Spinal cord (tissue), 10 donors: Measurements from ENCODE around the gene DISC1. TPM values are rescaled to one million over a fixed set of nuclear protein-coding genes. Genes with fewer than 3 reads are reported as not detected.
A peak's percentile ranks its signal among the peaks of the same experiment; 100 is the strongest.

Source experiments
- DNase-seq, 6 donors: peaks; one replicate each; pipeline versions ENCODE4 v3.0.0 to v3.0.0-alpha.2; 2013 to 2015; ENCODE audit warnings: low spot score in 6 of 6, low read depth in 4 of 6
- H3K27ac ChIP-seq: one replicate; pipeline ENCODE4 v1.5.1; 2013; ENCODE audit warnings: low read depth, low read length, control low read depth
- H3K27me3 ChIP-seq: one replicate; pipeline ENCODE4 v1.6.1; 2013; ENCODE audit warnings: low read length; ENCODE audit not compliant: control insufficient read depth, insufficient read depth
- H3K36me3 ChIP-seq: one replicate; pipeline ENCODE4 v1.6.1; 2013; ENCODE audit warnings: low read length; ENCODE audit not compliant: control insufficient read depth, insufficient read depth
- H3K4me1 ChIP-seq: one replicate; pipeline ENCODE4 v1.6.1; 2013; ENCODE audit warnings: low read length; ENCODE audit not compliant: control insufficient read depth, insufficient read depth
- H3K4me3 ChIP-seq: one replicate; pipeline ENCODE4 v1.5.1; 2013; ENCODE audit warnings: low read depth, low read length, control low read depth
- H3K9me3 ChIP-seq: one replicate; pipeline ENCODE4 v1.6.1; 2013; ENCODE audit warnings: low read length; ENCODE audit not compliant: control insufficient read depth, insufficient read depth
- WGBS: methylation state at CpG from one replicate; pipeline ENCODE4 v1.1.5; 2013; ENCODE audit warnings: missing lambda C conversion rate; ENCODE audit not compliant: insufficient coverage; 5-methylcytosine and 5-hydroxymethylcytosine counted together
- polyA plus RNA-seq, 2 donors: library from polyadenylated mRNA; unstranded; fragments of 120-200 nt; gene quantifications; one replicate each; pipeline ENCODE4 v1.2.1, GENCODE V29; 2013; ENCODE audit not compliant: insufficient read length in 2 of 2
- total RNA-seq, 2 donors: library from RNA; depleted of rRNA in 1 of 2; stranded (reverse); fragments of 120-200 nt in 1 of 2; fragments of >200 nt in 1 of 2; gene quantifications; one replicate each; pipeline versions ENCODE4 v1.2.3 to v1.2.4, GENCODE V29; 2013 to 2014
- donor health status: healthy.

Gene DISC1
- total and polyA plus RNA-seq, 4 donors: 8.3 to 22.1 (median 13.7) TPM

DNA sequence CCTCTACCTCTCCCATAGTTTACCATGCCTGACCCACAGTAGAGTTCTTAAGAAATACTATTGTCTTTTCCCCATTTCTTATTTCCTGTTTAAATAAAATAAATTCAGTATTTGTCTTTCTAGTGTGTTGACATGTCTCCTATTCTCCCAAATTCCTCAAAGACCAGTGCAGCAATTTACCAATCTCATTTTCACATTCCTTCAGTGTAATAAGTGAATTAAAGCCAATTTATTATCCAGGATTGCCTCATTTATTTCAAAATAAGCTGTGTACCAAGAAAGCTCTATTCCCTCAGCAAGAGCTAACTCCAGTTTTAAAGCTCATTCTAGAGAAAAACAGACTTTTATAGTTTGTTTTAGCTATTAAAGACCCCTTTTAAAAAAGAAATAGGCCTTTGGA lies 49.9 kb downstream of the DISC1 start:
- H3K36me3 ChIP-seq: no peaks in the 10 kb centered on the region
- peak overlapping the region; percentile 1 for H3K27ac ChIP-seq
- H3K4me1 ChIP-seq: peaks cover 9% of the 10 kb centered on the region
- H3K9me3 ChIP-seq: no peaks in the 10 kb centered on the region
- no peaks in the 10 kb centered on the region for H3K27me3 ChIP-seq
- DNase-seq: peak in 1 of 6 donors; percentile 70
- no peak overlapping the region for H3K4me3 ChIP-seq

- Histone ChIP-seq H3K27me3 (no peaks in the 10 kb centered on the region), H3K4me1 (peaks cover 9% of the 10 kb centered on the region), H3K4me3 (no peak overlapping the region), H3K27ac (no peak overlapping the region), H3K9me3 (no peaks in the 10 kb centered on the region), H3K36me3 (no peaks in the 10 kb centered on the region)
- WGBS: 100% methylated on average over 5 of the region's 10 CpGs
- no peak for DNase-seq
These were observed 50.9 kb downstream of the DISC1 start for GRCh38 chr1:231677442-231677841.

DNA sequence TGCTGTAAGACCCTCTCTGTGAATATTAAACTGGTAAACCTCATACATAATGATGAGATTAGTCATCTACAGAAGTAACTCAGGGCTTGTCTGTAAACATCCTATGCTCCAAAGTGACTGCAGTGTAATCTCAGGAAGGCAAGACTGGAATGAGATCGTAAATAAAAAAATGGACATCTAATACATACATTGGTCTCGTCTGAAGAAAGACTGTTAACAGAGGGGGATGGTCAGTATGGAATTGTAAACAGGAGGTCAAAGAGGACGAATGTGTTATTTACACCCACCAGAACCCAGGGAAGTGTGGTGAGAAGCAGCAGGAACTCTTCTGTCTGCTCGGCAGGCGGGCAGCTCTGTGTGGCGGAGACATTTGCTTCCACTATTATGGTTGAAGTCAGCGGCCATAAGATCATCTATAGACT lies 51.4 kb downstream of the DISC1 start:
- 90% methylated on average over 2 of the region's 7 CpGs for WGBS
- Histone ChIP-seq H3K27ac (no peak overlapping the region), H3K4me3 (no peak overlapping the region), H3K36me3 (no peaks in the 10 kb centered on the region), H3K27me3 (no peaks in the 10 kb centered on the region), H3K9me3 (no peaks in the 10 kb centered on the region), H3K4me1 (peaks cover 9% of the 10 kb centered on the region)
- no peak for DNase-seq

GRCh38 chr1:231679109-231679508 lies 52.5 kb downstream of the DISC1 start:
- Histone ChIP-seq H3K36me3 (no peaks in the 10 kb centered on the region), H3K4me3 (no peak overlapping the region), H3K4me1 (peaks cover 16% of the 10 kb centered on the region), H3K27ac (no peak overlapping the region), H3K9me3 (no peaks in the 10 kb centered on the region), H3K27me3 (no peaks in the 10 kb centered on the region)
- peak in 1 of 6 donors; percentile 67 for DNase-seq
- WGBS: 25% methylated on average over 2 of the region's 2 CpGs

- H3K36me3 ChIP-seq: no peaks in the 10 kb centered on the region
- WGBS: 76% methylated on average over 2 of the region's 3 CpGs
- peak in 1 of 6 donors; percentile 68 for DNase-seq
These were observed 54.4 kb downstream of the DISC1 start for GRCh38 chr1:231681006-231681405.

GRCh38 chr1:231682779-231683178 lies 56.2 kb downstream of the DISC1 start:
- Histone ChIP-seq H3K4me3 (no peak overlapping the region), H3K27me3 (no peaks in the 10 kb centered on the region), H3K9me3 (peaks cover 4% of the 10 kb centered on the region), H3K27ac (no peak overlapping the region), H3K4me1 (peaks cover 20% of the 10 kb centered on the region), H3K36me3 (no peaks in the 10 kb centered on the region)
- no peak for DNase-seq
- WGBS: 89% methylated on average over 2 of the region's 3 CpGs

More at GRCh38 chr1:231681006-231681405, 54.4 kb downstream of the DISC1 start:
- peaks cover 20% of the 10 kb centered on the region for H3K4me1 ChIP-seq
- H3K27ac ChIP-seq: no peak overlapping the region
- no peak overlapping the region for H3K4me3 ChIP-seq
- no peaks in the 10 kb centered on the region for H3K9me3 ChIP-seq
- no peaks in the 10 kb centered on the region for H3K27me3 ChIP-seq

DNA sequence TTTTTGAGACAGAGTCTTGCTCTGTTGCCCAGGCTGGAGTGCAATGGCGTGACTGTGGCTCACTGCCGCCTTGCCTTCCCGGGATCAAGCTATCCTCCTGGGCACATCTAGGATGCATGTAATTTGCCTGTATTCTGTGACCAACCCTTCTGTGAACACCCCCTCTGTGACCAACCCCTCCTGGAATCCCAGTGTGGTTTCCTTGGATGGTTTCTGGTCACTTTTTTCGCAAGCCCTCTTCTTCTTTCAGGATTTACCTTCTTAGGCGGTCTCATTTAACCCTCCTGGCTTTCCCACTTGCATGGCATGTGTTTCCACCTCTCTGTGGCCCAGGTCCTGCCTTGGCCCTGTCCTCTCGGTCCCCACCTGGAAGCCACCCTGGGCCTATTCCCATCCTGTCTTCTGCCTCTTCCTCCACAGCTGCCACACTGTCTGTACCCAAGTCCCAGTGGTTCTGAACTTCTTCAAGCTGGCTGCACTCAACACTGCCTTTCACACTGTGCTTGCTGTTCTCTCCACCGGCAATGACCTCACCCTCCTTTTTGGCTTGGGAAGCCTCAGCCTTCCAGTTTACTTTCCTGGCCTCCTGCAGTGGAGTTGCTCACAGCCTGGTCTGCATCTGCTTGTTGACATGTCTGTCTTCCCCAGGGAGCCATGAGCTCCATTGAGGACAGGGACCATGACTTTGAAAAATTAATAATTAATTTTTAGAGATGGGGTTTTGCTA lies 57.0 kb downstream of the DISC1 start:
- WGBS: 81% methylated on average over 5 of the region's 7 CpGs
- no peak for DNase-seq
- Histone ChIP-seq H3K36me3 (no peaks in the 10 kb centered on the region), H3K9me3 (peaks cover 4% of the 10 kb centered on the region), H3K27ac (peak overlapping the region; percentile 27), H3K4me1 (peaks cover 20% of the 10 kb centered on the region), H3K4me3 (no peak overlapping the region), H3K27me3 (no peaks in the 10 kb centered on the region)

- 23% methylated on average over 6 of the region's 15 CpGs for WGBS
- DNase-seq: peak in 1 of 6 donors; percentile 71
- no peaks in the 10 kb centered on the region for H3K36me3 ChIP-seq
- H3K27me3 ChIP-seq: no peaks in the 10 kb centered on the region
- H3K27ac ChIP-seq: peak overlapping the region; percentile 69
- H3K9me3 ChIP-seq: peaks cover 4% of the 10 kb centered on the region
- H3K4me1 ChIP-seq: peaks cover 16% of the 10 kb centered on the region
- no peak overlapping the region for H3K4me3 ChIP-seq
These were observed 58.0 kb downstream of the DISC1 start for GRCh38 chr1:231684356-231685244.

- Histone ChIP-seq H3K4me1 (peaks cover 20% of the 10 kb centered on the region), H3K36me3 (no peaks in the 10 kb centered on the region), H3K9me3 (peaks cover 4% of the 10 kb centered on the region), H3K27me3 (no peaks in the 10 kb centered on the region), H3K4me3 (no peak overlapping the region), H3K27ac (no peak overlapping the region)
- DNase-seq: no peak
- 100% methylated on average over 4 of the region's 4 CpGs for WGBS
These were observed 59.8 kb downstream of the DISC1 start for GRCh38 chr1:231686384-231686783.
